GM19324 (cell line): ENCODE measurements around the gene RABGAP1.

Experiments
- ATAC-seq: cut with Tn5 transposase; IDR thresholded peaks from one replicate; pipeline ENCODE4 v1.9.1; 2021; ENCODE audit warnings: mild to moderate bottlenecking, moderate library complexity; ENCODE audit not compliant: unreplicated experiment, low FRiP score

Gene RABGAP1

DNA sequence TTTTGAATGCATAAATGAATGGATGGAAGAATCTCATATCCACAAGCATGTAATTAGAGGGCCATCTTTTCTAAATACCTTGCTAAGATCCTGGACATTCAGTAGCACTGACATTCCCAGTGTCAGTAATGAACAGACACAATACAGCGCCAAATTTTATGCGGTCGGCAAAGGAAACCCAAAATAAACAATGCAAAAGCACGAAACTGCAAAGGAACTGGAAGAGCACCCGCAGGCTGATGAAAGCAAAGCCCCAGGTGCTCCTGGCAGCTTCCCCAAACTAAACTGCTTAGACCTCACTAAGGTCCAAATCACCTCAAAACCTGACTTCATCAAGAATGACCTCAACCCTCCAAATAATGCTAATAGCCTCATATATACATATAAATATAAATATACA lies 194.6 kb downstream of the RABGAP1 start:
- ATAC-seq = no peak

DNA sequence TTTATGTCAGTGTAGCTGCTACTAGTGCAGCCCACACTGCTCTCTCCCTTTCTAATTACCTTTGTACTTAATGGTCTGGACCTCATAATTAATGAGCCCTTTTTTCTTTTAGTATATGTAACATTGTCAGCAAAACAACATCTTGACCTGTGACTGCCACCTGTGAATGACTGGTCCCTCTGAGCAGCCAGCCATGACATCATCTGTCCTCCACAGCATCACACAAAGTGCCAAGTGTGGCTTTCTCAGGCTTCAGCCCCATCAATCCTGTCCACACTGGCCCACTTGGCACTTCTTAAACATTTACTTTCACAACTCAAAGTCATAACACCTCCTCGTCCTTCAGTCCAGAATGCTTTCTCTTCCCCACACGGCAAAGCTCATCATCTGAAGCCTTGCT lies 197.3 kb downstream of the RABGAP1 start:
- ATAC-seq = no peak

DNA sequence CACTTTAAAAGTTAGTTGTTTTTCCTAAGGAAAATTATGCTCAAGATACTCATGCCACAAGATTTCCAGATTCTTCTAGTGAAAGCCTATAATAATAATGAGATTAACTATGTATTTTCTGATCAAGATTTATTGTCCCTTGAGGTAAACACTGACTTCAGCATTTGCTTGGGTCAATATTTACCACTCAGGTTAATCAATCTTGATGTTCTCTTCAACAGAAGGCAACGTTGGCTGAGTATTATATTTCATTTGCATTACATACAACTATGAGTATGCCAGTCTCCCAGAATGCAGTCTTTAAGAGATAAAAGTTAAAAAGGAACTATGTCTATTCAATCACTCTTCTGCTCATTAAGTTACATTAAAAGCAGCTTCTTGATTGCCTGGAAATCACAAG lies 208.2 kb downstream of the RABGAP1 start:
- no peak for ATAC-seq

DNA sequence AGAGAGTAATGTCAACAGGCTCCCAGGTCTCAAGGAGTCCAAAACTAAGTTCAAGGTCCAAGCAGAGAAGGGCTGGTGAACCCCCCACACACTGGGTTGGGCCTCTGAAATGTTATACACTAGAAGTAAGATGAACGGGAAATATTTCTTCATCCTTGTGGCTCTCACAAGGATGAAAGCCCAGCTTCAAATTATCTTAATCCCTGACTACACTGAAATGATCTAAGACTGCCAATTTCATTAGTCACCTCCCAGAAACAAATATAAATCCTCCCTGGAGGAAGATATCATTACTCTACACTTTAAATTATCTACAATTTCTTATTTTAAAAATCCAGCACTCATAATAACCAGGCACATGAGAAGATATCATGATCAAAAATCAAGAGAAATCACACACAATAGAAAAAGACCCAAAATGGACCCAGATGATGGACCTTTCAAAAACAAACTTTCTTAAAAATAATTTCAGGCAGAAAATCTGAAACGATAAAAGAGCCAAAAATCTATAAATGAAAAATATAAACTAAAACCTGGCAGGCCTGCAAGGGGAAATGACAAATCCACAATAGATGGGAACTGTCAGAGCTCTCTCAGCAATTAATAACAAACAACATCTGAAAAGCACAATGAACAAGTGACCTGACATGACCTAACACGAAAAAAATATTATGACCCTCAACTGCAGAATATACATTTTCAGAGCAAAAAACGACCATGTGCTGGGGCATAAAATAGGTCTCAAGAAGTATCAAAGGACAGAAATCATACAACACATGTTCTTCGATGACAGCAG lies 210.1 kb downstream of the RABGAP1 start:
- ATAC-seq = no peak
